CD4-positive, CD25-positive, alpha-beta regulatory T cell (primary cell): Measurements from ENCODE around the gene PARD3. TPM values are rescaled to one million over a fixed set of nuclear protein-coding genes. Genes with fewer than 3 reads are reported as not detected.

Experiments
- ATAC-seq, 2 donors: fragments of 150-1000 bp; cut with Tn5 transposase; one replicate each; pipeline ENCODE4 v1.10.0; 2021; ENCODE audit warnings: low read depth in 2 of 2, moderate number of reproducible peaks in 2 of 2, moderate library complexity in 1 of 2
- DNase-seq, 3 donors: peaks; one replicate each; pipeline versions ENCODE4 v3.0.0 to v3.0.0-alpha.2; 2012 to 2022; ENCODE audit warnings: mixed read lengths in 1 of 3
- H3K27ac ChIP-seq: one replicate; pipeline ENCODE4 v1.7.0; 2013; ENCODE audit warnings: mild to moderate bottlenecking, low read length; ENCODE audit not compliant: insufficient read depth, poor library complexity, severe bottlenecking
- H3K27me3 ChIP-seq: one replicate; pipeline ENCODE4 v1.7.0; 2013; ENCODE audit warnings: low read length; ENCODE audit not compliant: control insufficient read depth, insufficient read depth
- H3K36me3 ChIP-seq: one replicate; pipeline ENCODE4 v1.7.0; 2013; ENCODE audit warnings: mild to moderate bottlenecking, low read length, moderate library complexity; ENCODE audit not compliant: control insufficient read depth, insufficient read depth
- H3K4me1 ChIP-seq: 2 replicates; pipeline ENCODE4 v1.7.0; 2013; ENCODE audit warnings: mild to moderate bottlenecking, low read length; ENCODE audit not compliant: insufficient read depth, control insufficient read depth, poor library complexity, severe bottlenecking
- H3K4me3 ChIP-seq: one replicate; pipeline ENCODE4 v1.7.0; 2013; ENCODE audit warnings: low read depth, mild to moderate bottlenecking, low read length, moderate library complexity
- H3K9me3 ChIP-seq, 2 experiments: 1 replicate in 1 of 2; 2 replicates in 1 of 2; pipeline ENCODE4 v1.7.0; 2013; ENCODE audit warnings: low read length in 2 of 2, mild to moderate bottlenecking in 1 of 2, moderate library complexity in 1 of 2; ENCODE audit not compliant: control insufficient read depth in 2 of 2
- H3K27ac Mint-ChIP-seq, 3 donors: one replicate each; pipeline ENCODE4 v1.8.0; 2020 to 2022; ENCODE audit warnings: mild to moderate bottlenecking in 3 of 3, mixed read lengths in 3 of 3, moderate library complexity in 2 of 3
- H3K27me3 Mint-ChIP-seq: one replicate; pipeline ENCODE4 v1.8.0; 2022; ENCODE audit warnings: mild to moderate bottlenecking, mixed read lengths
- H3K36me3 Mint-ChIP-seq: one replicate; pipeline ENCODE4 v1.8.0; 2020; ENCODE audit warnings: mixed read lengths
- H3K4me1 Mint-ChIP-seq, 4 donors: one replicate each; pipeline ENCODE4 v1.8.0; 2020 to 2022; ENCODE audit warnings: mixed read lengths in 4 of 4, mild to moderate bottlenecking in 1 of 4
- H3K4me3 Mint-ChIP-seq, 4 donors: one replicate each; pipeline ENCODE4 v1.8.0; 2020 to 2022; ENCODE audit warnings: mild to moderate bottlenecking in 4 of 4, mixed read lengths in 4 of 4, moderate library complexity in 3 of 4
- H3K9me3 Mint-ChIP-seq, 7 donors: one replicate each; pipeline ENCODE4 v1.8.0; 2020 to 2022; ENCODE audit warnings: mixed read lengths in 7 of 7, mild to moderate bottlenecking in 3 of 7, moderate library complexity in 2 of 7
- polyA plus RNA-seq, 4 donors: library from polyadenylated mRNA; unstranded; fragments of 300-500 nt; fragmentation: Illumina TruSeq; gene quantifications; one replicate each; pipeline ENCODE4 v1.2.3, GENCODE V29; 2021
- total RNA-seq: library from RNA; stranded (reverse); gene quantifications from one replicate; pipeline ENCODE4 v1.2.3, GENCODE V29; 2022

PARD3 gene
- total and polyA plus RNA-seq, 5 donors from 2014 or later: 0.08 to 0.79 TPM; not detected in 3

- Mint-ChIP-seq H3K4me1 (no peaks in the 10 kb centered on the region), H3K9me3 (peaks cover 0 to 8% (median 0%) of the 10 kb centered on the region in 7 donors), H3K36me3 (no peaks in the 10 kb centered on the region), H3K4me3 (no peak overlapping the region), H3K27ac (no peak overlapping the region), H3K27me3 (no peaks in the 10 kb centered on the region)
- no peak for ATAC-seq
- Histone ChIP-seq H3K4me3 (no peak overlapping the region), H3K36me3 (no peaks in the 10 kb centered on the region), H3K4me1 (no peaks in the 10 kb centered on the region), H3K27ac (no peak overlapping the region), H3K27me3 (no peaks in the 10 kb centered on the region), H3K9me3 (no peaks in the 10 kb centered on the region)
- no peak for DNase-seq
These were observed 648.7 kb downstream of the PARD3 start for GRCh38 chr10:34166354-34166753.

DNA sequence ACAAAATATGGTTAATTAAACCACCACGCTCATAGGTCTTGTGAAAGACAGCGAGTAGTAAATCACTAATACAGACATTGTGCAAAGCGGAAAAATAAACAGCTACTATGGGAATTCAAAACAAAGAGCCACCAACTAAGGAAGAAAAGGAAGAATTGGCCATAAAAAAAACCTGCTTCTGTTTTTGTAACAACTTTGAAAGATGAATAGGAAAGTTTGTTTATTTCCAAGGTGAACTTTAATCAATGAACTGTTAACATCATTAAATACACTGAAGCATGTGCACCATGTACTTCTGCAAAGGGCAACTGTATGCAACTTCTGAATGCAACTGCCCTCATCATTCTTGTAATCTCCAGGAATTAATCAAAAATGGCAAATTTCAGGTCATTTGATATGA lies 651.1 kb downstream of the PARD3 start:
- H3K27ac Mint-ChIP-seq: no peak overlapping the region
- ATAC-seq (no peak), DNase-seq (no peak)
- Histone ChIP-seq H3K27ac (no peak overlapping the region), H3K4me3 (no peak overlapping the region), H3K9me3 (no peaks in the 10 kb centered on the region), H3K27me3 (no peaks in the 10 kb centered on the region), H3K36me3 (no peaks in the 10 kb centered on the region), H3K4me1 (no peaks in the 10 kb centered on the region)
- H3K4me1 Mint-ChIP-seq: no peaks in the 10 kb centered on the region
- H3K9me3 Mint-ChIP-seq: no peaks in the 10 kb centered on the region
- H3K4me3 Mint-ChIP-seq: no peak overlapping the region
- H3K36me3 Mint-ChIP-seq: no peaks in the 10 kb centered on the region
- no peaks in the 10 kb centered on the region for H3K27me3 Mint-ChIP-seq

- no peak overlapping the region for H3K27ac Mint-ChIP-seq
- no peak for ATAC-seq
- peaks cover 2% of the 10 kb centered on the region for H3K27me3 ChIP-seq
- DNase-seq: no peak
- no peaks in the 10 kb centered on the region for H3K9me3 Mint-ChIP-seq
- H3K9me3 ChIP-seq: no peaks in the 10 kb centered on the region
- H3K36me3 Mint-ChIP-seq: no peaks in the 10 kb centered on the region
- H3K36me3 ChIP-seq: no peaks in the 10 kb centered on the region
- no peak overlapping the region for H3K27ac ChIP-seq
- H3K4me1 ChIP-seq: no peaks in the 10 kb centered on the region
- no peak overlapping the region for H3K4me3 ChIP-seq
- no peaks in the 10 kb centered on the region for H3K27me3 Mint-ChIP-seq
- no peak overlapping the region for H3K4me3 Mint-ChIP-seq
- no peaks in the 10 kb centered on the region for H3K4me1 Mint-ChIP-seq
These were observed 651.8 kb downstream of the PARD3 start for GRCh38 chr10:34163075-34163905.

- Mint-ChIP-seq H3K9me3 (no peaks in the 10 kb centered on the region), H3K4me1 (no peaks in the 10 kb centered on the region), H3K27me3 (no peaks in the 10 kb centered on the region), H3K27ac (no peak overlapping the region), H3K36me3 (no peaks in the 10 kb centered on the region), H3K4me3 (no peak overlapping the region)
- Histone ChIP-seq H3K9me3 (no peaks in the 10 kb centered on the region), H3K4me1 (no peaks in the 10 kb centered on the region), H3K36me3 (no peaks in the 10 kb centered on the region), H3K27me3 (peaks cover 2% of the 10 kb centered on the region), H3K4me3 (no peak overlapping the region), H3K27ac (no peak overlapping the region)
- ATAC-seq: no peak
- DNase-seq: no peak
These were observed 653.2 kb downstream of the PARD3 start for GRCh38 chr10:34161777-34162370.

GRCh38 chr10:34160595-34160994 lies 654.5 kb downstream of the PARD3 start:
- no peak for ATAC-seq

GRCh38 chr10:34157501-34157900 lies 657.6 kb downstream of the PARD3 start:
- H3K4me3 ChIP-seq: no peak overlapping the region
- Mint-ChIP-seq H3K27ac (no peak overlapping the region), H3K4me1 (no peaks in the 10 kb centered on the region), H3K36me3 (no peaks in the 10 kb centered on the region), H3K27me3 (no peaks in the 10 kb centered on the region), H3K4me3 (no peak overlapping the region), H3K9me3 (peaks cover 0 to 1% (median 0%) of the 10 kb centered on the region in 7 donors)
- no peaks in the 10 kb centered on the region for H3K36me3 ChIP-seq
- DNase-seq (no peak), ATAC-seq (no peak)
- no peak overlapping the region for H3K27ac ChIP-seq
- peaks cover 2% of the 10 kb centered on the region for H3K27me3 ChIP-seq
- no peaks in the 10 kb centered on the region for H3K9me3 ChIP-seq
- H3K4me1 ChIP-seq: no peaks in the 10 kb centered on the region

More at GRCh38 chr10:34160595-34160994, 654.5 kb downstream of the PARD3 start:
- H3K9me3 Mint-ChIP-seq: no peaks in the 10 kb centered on the region
- Histone ChIP-seq H3K27me3 (peaks cover 2% of the 10 kb centered on the region), H3K27ac (no peak overlapping the region), H3K36me3 (no peaks in the 10 kb centered on the region), H3K4me1 (no peaks in the 10 kb centered on the region), H3K9me3 (no peaks in the 10 kb centered on the region), H3K4me3 (no peak overlapping the region)
- no peaks in the 10 kb centered on the region for H3K4me1 Mint-ChIP-seq
- H3K36me3 Mint-ChIP-seq: no peaks in the 10 kb centered on the region
- no peaks in the 10 kb centered on the region for H3K27me3 Mint-ChIP-seq
- DNase-seq: no peak
- no peak overlapping the region for H3K27ac Mint-ChIP-seq
- no peak overlapping the region for H3K4me3 Mint-ChIP-seq

GRCh38 chr10:34156781-34157425 lies 658.2 kb downstream of the PARD3 start:
- Mint-ChIP-seq H3K27me3 (no peaks in the 10 kb centered on the region), H3K27ac (no peak overlapping the region), H3K9me3 (peaks cover 0 to 1% (median 0%) of the 10 kb centered on the region in 7 donors), H3K4me3 (no peak overlapping the region), H3K36me3 (no peaks in the 10 kb centered on the region), H3K4me1 (no peaks in the 10 kb centered on the region)
- Histone ChIP-seq H3K36me3 (no peaks in the 10 kb centered on the region), H3K4me1 (no peaks in the 10 kb centered on the region), H3K27ac (no peak overlapping the region), H3K27me3 (peaks cover 2% of the 10 kb centered on the region), H3K9me3 (no peaks in the 10 kb centered on the region), H3K4me3 (no peak overlapping the region)
- ATAC-seq (no peak), DNase-seq (no peak)
